Common myeloid progenitor, CD34-positive (primary cell): Measurements from ENCODE around the gene SLC5A5.

Source experiments
- CTCF ChIA-PET: fragments of 350-600 bp; sonication (Branson Sonifier 250); formaldehyde crosslinking; loops from one replicate; lab custom pipeline; 2021; ENCODE audit warnings: antibody characterized with exemption; lab: Charles Lee
- POLR2A ChIA-PET: fragments of 350-600 bp; sonication (Branson Sonifier 250); formaldehyde crosslinking; loops from one replicate; lab custom pipeline; 2021; ENCODE audit warnings: antibody characterized with exemption; lab: Charles Lee
- DNase-seq, 3 donors: peaks; one replicate each; pipeline versions ENCODE4 v3.0.0 to v3.0.0-alpha.2; 2013
- H3K27ac ChIP-seq, 2 experiments: 1 replicate in 1 of 2; 2 replicates in 1 of 2; pipeline ENCODE4 v1.7.0; 2013; ENCODE audit warnings: inconsistent platforms in 2 of 2, low read length in 2 of 2, mild to moderate bottlenecking in 2 of 2, low read depth in 1 of 2, moderate library complexity in 1 of 2; ENCODE audit not compliant: severe bottlenecking in 2 of 2, insufficient read depth in 1 of 2, poor library complexity in 1 of 2
- H3K27me3 ChIP-seq, 5 experiments: replicated peaks in 2 of 5; 1 replicate in 3 of 5; 2 replicates in 2 of 5; pipeline versions ENCODE4 v1.6.1 to v1.7.0; 2013; ENCODE audit warnings: low read length in 4 of 5, mild to moderate bottlenecking in 2 of 5, moderate library complexity in 2 of 5, inconsistent platforms in 1 of 5; ENCODE audit not compliant: insufficient read depth in 5 of 5, control insufficient read depth in 4 of 5
- H3K36me3 ChIP-seq, 4 experiments: 1 replicate in 2 of 4; 2 replicates in 2 of 4; pipeline versions ENCODE4 v1.6.1 to v1.7.0; 2013; ENCODE audit warnings: low read length in 3 of 4, control low read depth in 1 of 4, mild to moderate bottlenecking in 1 of 4; ENCODE audit not compliant: control insufficient read depth in 4 of 4, insufficient read depth in 4 of 4
- H3K4me1 ChIP-seq, 4 experiments: 1 replicate in 3 of 4; 2 replicates in 1 of 4; pipeline versions ENCODE4 v1.6.1 to v1.7.1; 2013; ENCODE audit warnings: low read length in 3 of 4, mild to moderate bottlenecking in 3 of 4, control low read depth in 1 of 4, inconsistent platforms in 1 of 4, moderate library complexity in 1 of 4; ENCODE audit not compliant: control insufficient read depth in 4 of 4, insufficient read depth in 4 of 4; ENCODE audit errors: control extremely low read depth in 1 of 4
- H3K4me3 ChIP-seq, 7 experiments: 1 replicate in 4 of 7; 2 replicates in 3 of 7; pipeline versions ENCODE4 v1.5.1 to v1.7.0; 2013; ENCODE audit warnings: mild to moderate bottlenecking in 7 of 7, low read length in 6 of 7, moderate library complexity in 6 of 7, inconsistent platforms in 2 of 7, low read depth in 2 of 7, control low read depth in 1 of 7; ENCODE audit not compliant: insufficient read depth in 4 of 7, control insufficient read depth in 1 of 7; ENCODE audit errors: extremely low read depth in 1 of 7
- H3K9me3 ChIP-seq, 5 experiments: 1 replicate in 4 of 5; 2 replicates in 1 of 5; pipeline versions ENCODE4 v1.6.1 to v1.7.1; 2013; ENCODE audit warnings: low read length in 4 of 5, mild to moderate bottlenecking in 2 of 5, inconsistent platforms in 1 of 5, low read depth in 1 of 5, moderate library complexity in 1 of 5; ENCODE audit not compliant: control insufficient read depth in 4 of 5, insufficient read depth in 2 of 5; ENCODE audit errors: control extremely low read depth in 1 of 5
- WGBS: methylation state at CpG from one replicate; pipeline ENCODE4 v1.1.5; 2013; ENCODE audit not compliant: insufficient coverage; 5-methylcytosine and 5-hydroxymethylcytosine counted together

Gene SLC5A5

GRCh38 chr19:17942181-17942580 lies 70.4 kb downstream of the SLC5A5 start:
- WGBS, result 97% methylated on average over 15 of the region's 17 CpGs
- POLR2A ChIA-PET, result no interaction called here
- H3K4me3 ChIP-seq, result no peak overlapping the region

GRCh38 chr19:17942582-17943273 lies 71.0 kb downstream of the SLC5A5 start:
- DNase-seq, result no peak
- ChIA-PET CTCF (interaction anchor here (1.7 to 7.5 kb wide), 4 partner anchors 9 to 58 kb away, joined by 5 to 86 read pairs (median 20); partner anchors contain the start of gene CCDC124), POLR2A (interaction anchor here (0.5 kb wide), 1 partner anchor 57 kb away, joined by 3 read pairs; no protein-coding TSS in a partner anchor)
- H3K4me3 ChIP-seq, result no peak overlapping the region
- H3K27me3 ChIP-seq, result no peaks in the 10 kb centered on the region
- peaks cover 0 to 32% (median 19%) of the 10 kb centered on the region in 4 experiments for H3K36me3 ChIP-seq
- no peak overlapping the region for H3K27ac ChIP-seq
- WGBS, result 98% methylated on average over 24 of the region's 41 CpGs
- peaks cover 0 to 10% (median 8%) of the 10 kb centered on the region in 4 experiments for H3K4me1 ChIP-seq
- no peaks in the 10 kb centered on the region for H3K9me3 ChIP-seq

More at GRCh38 chr19:17942181-17942580, 70.4 kb downstream of the SLC5A5 start:
- no peak for DNase-seq
- Histone ChIP-seq H3K36me3 (peaks cover 0 to 33% (median 21%) of the 10 kb centered on the region in 4 experiments), H3K27me3 (no peaks in the 10 kb centered on the region), H3K27ac (no peak overlapping the region), H3K9me3 (no peaks in the 10 kb centered on the region), H3K4me1 (peaks cover 0 to 6% (median 4%) of the 10 kb centered on the region in 4 experiments)
- CTCF ChIA-PET, result interaction anchor here (1.7 to 7.5 kb wide), 3 partner anchors 9 to 59 kb away, joined by 6 to 86 read pairs (median 35); partner anchors contain the start of gene CCDC124

GRCh38 chr19:17943274-17944221 lies 71.8 kb downstream of the SLC5A5 start:
- Histone ChIP-seq H3K4me3 (no peak overlapping the region), H3K36me3 (peaks cover 0 to 32% (median 17%) of the 10 kb centered on the region in 4 experiments), H3K9me3 (no peaks in the 10 kb centered on the region), H3K4me1 (peaks cover 0 to 12% (median 10%) of the 10 kb centered on the region in 4 experiments), H3K27me3 (peaks cover 0 to under 1% (median 0%) of the 10 kb centered on the region in 5 experiments), H3K27ac (no peak overlapping the region)
- POLR2A ChIA-PET, result interaction anchor here (0.5 kb wide), 1 partner anchor 56 kb away, joined by 3 read pairs; no protein-coding TSS in a partner anchor
- WGBS, result 93% methylated on average over 39 of the region's 57 CpGs
- CTCF ChIA-PET, result interaction anchor here (1.7 to 7.5 kb wide), 4 partner anchors 10 to 58 kb away, joined by 5 to 86 read pairs (median 20); partner anchors contain the start of gene CCDC124
- no peak for DNase-seq

GRCh38 chr19:17944301-17944700 lies 72.6 kb downstream of the SLC5A5 start:
- peaks cover 0 to 8% (median 3%) of the 10 kb centered on the region in 5 experiments for H3K27me3 ChIP-seq
- ChIA-PET POLR2A (no interaction called here), CTCF (interaction anchor here (2.0 to 7.5 kb wide), 3 partner anchors 10 to 52 kb away, joined by 5 to 86 read pairs (median 35); partner anchors contain the start of gene CCDC124)
- 93% methylated on average over 4 of the region's 4 CpGs for WGBS
- DNase-seq, result no peak
- peaks cover 0 to 19% (median 17%) of the 10 kb centered on the region in 4 experiments for H3K4me1 ChIP-seq
- peaks cover 0 to 32% (median 15%) of the 10 kb centered on the region in 4 experiments for H3K36me3 ChIP-seq
- H3K27ac ChIP-seq, result no peak overlapping the region
- H3K9me3 ChIP-seq, result no peaks in the 10 kb centered on the region
- no peak overlapping the region for H3K4me3 ChIP-seq
